A549 treated with Hydrocortisone at 1 μM for 4 hours (cell line): ENCODE data around the gene TFPT. TPM values are rescaled to one million over a fixed set of nuclear protein-coding genes. Genes with fewer than 3 reads are reported as not detected.

Source experiments
- total RNA-seq: library from RNA; stranded (reverse); fragments of 200-300 nt; extraction: Qiagen RNA extraction; gene quantifications from 5 replicates; pipeline ENCODE4 v1.2.3, GENCODE V29; 2022

Gene TFPT
- total RNA-seq = 18.6 to 23.8 TPM (median 19.8 TPM) in 5 replicates

GRCh38 chr19:54115109-54116063, at the start of gene TFPT, which contains the start of gene PRPF31:
TSS of gene TFPT (minus strand) at chr19:54115657. CDS start at chr19:54115269, 388 bp downstream.
TSS of gene PRPF31 (plus strand) at chr19:54115754. CDS start at chr19:54118279, 2,525 bp downstream.

GRCh38 chr19:54159352-54160181, 44.1 kb upstream of the TFPT start, which contains the start of gene LENG1:
TSS of gene LENG1 (minus strand) at chr19:54159721. CDS start at chr19:54159695, 26 bp downstream.

GRCh38 chr19:54137699-54138488, 22.4 kb upstream of the TFPT start, which contains the start of gene CNOT3:
TSS of gene CNOT3 (plus strand) at chr19:54137762. CDS start at chr19:54142979, 5,217 bp downstream.

GRCh38 chr19:54102421-54103169, 12.9 kb downstream of the TFPT start, which contains the start of gene NDUFA3:
TSS of gene NDUFA3 (plus strand) at chr19:54102855. CDS start at chr19:54102879, 24 bp downstream.

GRCh38 chr19:54100561-54100960, 14.9 kb downstream of the TFPT start, which contains the start of gene OSCAR:
TSS of gene OSCAR (minus strand) at chr19:54100803. CDS start at chr19:54100792, 11 bp downstream.

GRCh38 chr19:54081032-54081431, 34.4 kb downstream of the TFPT start, which contains the start of gene TARM1:
TSS of gene TARM1 (minus strand) at chr19:54081365. CDS start at chr19:54081340, 25 bp downstream.

GRCh38 chr19:54063350-54064116, 51.9 kb downstream of the TFPT start, which contains the start of gene VSTM1:
TSS of gene VSTM1 (minus strand) at chr19:54063897. CDS start at chr19:54063777, 120 bp downstream.

Other genes with a start within 250 kb of the TFPT start
- gene MYADM, start 247.8 kb downstream of the TFPT start, total RNA-seq = 232 to 299 TPM (median 276 TPM) in 5 replicates
- gene PRKCG, start 233.5 kb downstream of the TFPT start, total RNA-seq = 3.6 to 6.8 TPM (median 5.6 TPM) in 5 replicates
- gene CACNG7, start 206.4 kb downstream of the TFPT start, total RNA-seq = 6.4 to 9.1 TPM (median 8.0 TPM) in 5 replicates
- gene CACNG8, start 152.7 kb downstream of the TFPT start, total RNA-seq = 0.62 to 1.1 TPM (median 0.91 TPM) in 5 replicates
- gene CACNG6, start 124.0 kb downstream of the TFPT start, total RNA-seq = 8.8 to 12.8 TPM (median 11.3 TPM) in 5 replicates
- gene VSTM1, start 51.8 kb downstream of the TFPT start, total RNA-seq = 0.60 to 1.2 TPM (median 0.73 TPM) in 4 of 5 replicates, not detected in the other
- not detected in 5 replicates for gene TARM1, start 34.3 kb downstream of the TFPT start, total RNA-seq
- 0.20 to 0.41 TPM (median 0.27 TPM) in 5 replicates for gene OSCAR, start 14.9 kb downstream of the TFPT start, total RNA-seq
- gene NDUFA3, start 12.8 kb downstream of the TFPT start, total RNA-seq = 140 to 263 TPM (median 231 TPM) in 5 replicates
- 105 to 119 TPM (median 114 TPM) in 5 replicates for gene PRPF31, start 97 bp upstream of the TFPT start, total RNA-seq
- 50.5 to 63.8 TPM (median 58.1 TPM) in 5 replicates for gene CNOT3, start 22.1 kb upstream of the TFPT start, total RNA-seq
- gene LENG1, start 44.1 kb upstream of the TFPT start, total RNA-seq = 7.5 to 8.5 TPM (median 7.9 TPM) in 5 replicates
- gene TMC4, start 57.5 kb upstream of the TFPT start, total RNA-seq = 0.73 to 1.5 TPM (median 1.1 TPM) in 5 replicates
- gene MBOAT7, start 73.9 kb upstream of the TFPT start, total RNA-seq = 133 to 153 TPM (median 146 TPM) in 5 replicates
- 77.0 to 127 TPM (median 122 TPM) in 5 replicates for gene TSEN34, start 75.7 kb upstream of the TFPT start, total RNA-seq
- gene RPS9, start 85.2 kb upstream of the TFPT start, total RNA-seq = 2,122 to 2,593 TPM (median 2,171 TPM) in 5 replicates
- 0.14 to 0.38 TPM (median 0.30 TPM) in 5 replicates for gene LILRB3, start 107.3 kb upstream of the TFPT start, total RNA-seq
- gene LILRA6, start 127.1 kb upstream of the TFPT start, total RNA-seq = 0.08 TPM in 1 of 5 replicates, not detected in the others
- 0.05 TPM in 2 of 5 replicates, not detected in the others for gene LILRB5, start 141.6 kb upstream of the TFPT start, total RNA-seq
- gene LILRB2, start 165.5 kb upstream of the TFPT start, total RNA-seq = 0.06 to 0.22 TPM (median 0.08 TPM) in 3 of 5 replicates, not detected in the others
- gene LILRA5, start 197.5 kb upstream of the TFPT start, total RNA-seq = 0.09 TPM in 1 of 5 replicates, not detected in the others
- not detected in 5 replicates for gene LILRA4, start 223.5 kb upstream of the TFPT start, total RNA-seq
- gene LAIR1, start 249.3 kb upstream of the TFPT start, total RNA-seq = not detected in 5 replicates